Glutamatergic neuron (in vitro differentiated cells): ENCODE data around the gene DUSP6. TPM values are rescaled to one million over a fixed set of nuclear protein-coding genes. Genes with fewer than 3 reads are reported as not detected.

ENCODE experiments used
- DNase-seq: peaks from one replicate; pipeline ENCODE4 v3.0.0; 2022
- H3K27ac Mint-ChIP-seq: one replicate; pipeline ENCODE4 v1.8.0; 2020; ENCODE audit warnings: mild to moderate bottlenecking, mixed read lengths, inconsistent platforms; ENCODE audit not compliant: unreplicated experiment
- H3K27me3 Mint-ChIP-seq: one replicate; pipeline ENCODE4 v1.8.0; 2020; ENCODE audit warnings: mild to moderate bottlenecking, moderate library complexity, mixed read lengths, inconsistent platforms; ENCODE audit not compliant: unreplicated experiment
- H3K36me3 Mint-ChIP-seq: one replicate; pipeline ENCODE4 v1.8.0; 2020; ENCODE audit warnings: mild to moderate bottlenecking, mixed read lengths, inconsistent platforms; ENCODE audit not compliant: unreplicated experiment
- H3K4me1 Mint-ChIP-seq: one replicate; pipeline ENCODE4 v1.8.0; 2020; ENCODE audit warnings: mild to moderate bottlenecking, low read depth, mixed read lengths, inconsistent platforms; ENCODE audit not compliant: unreplicated experiment
- H3K4me3 Mint-ChIP-seq: one replicate; pipeline ENCODE4 v1.8.0; 2020; ENCODE audit warnings: mild to moderate bottlenecking, mixed read lengths, inconsistent platforms; ENCODE audit not compliant: unreplicated experiment
- H3K9me3 Mint-ChIP-seq: one replicate; pipeline ENCODE4 v1.8.0; 2020; ENCODE audit warnings: mild to moderate bottlenecking, moderate library complexity, mixed read lengths, inconsistent platforms; ENCODE audit not compliant: unreplicated experiment
- CTCF ChIP-seq: fragments of 200-600 bp; sonication (generic); IDR thresholded peaks from one replicate; pipeline ENCODE4 v1.5.0; 2021; ENCODE audit not compliant: partially characterized antibody, unreplicated experiment
- total RNA-seq: library from RNA; stranded (reverse); fragmentation: NEBNext Ultra II Directional; extraction: Animal tissue kit (Norgen Biotek cat#: 25700); gene quantifications from one replicate; pipeline ENCODE4 v1.2.1, GENCODE V29; 2021; ENCODE audit not compliant: unreplicated experiment

The DUSP6 gene
- total RNA-seq, 1 donor from 2014 or later, result 4.2 TPM

DNA sequence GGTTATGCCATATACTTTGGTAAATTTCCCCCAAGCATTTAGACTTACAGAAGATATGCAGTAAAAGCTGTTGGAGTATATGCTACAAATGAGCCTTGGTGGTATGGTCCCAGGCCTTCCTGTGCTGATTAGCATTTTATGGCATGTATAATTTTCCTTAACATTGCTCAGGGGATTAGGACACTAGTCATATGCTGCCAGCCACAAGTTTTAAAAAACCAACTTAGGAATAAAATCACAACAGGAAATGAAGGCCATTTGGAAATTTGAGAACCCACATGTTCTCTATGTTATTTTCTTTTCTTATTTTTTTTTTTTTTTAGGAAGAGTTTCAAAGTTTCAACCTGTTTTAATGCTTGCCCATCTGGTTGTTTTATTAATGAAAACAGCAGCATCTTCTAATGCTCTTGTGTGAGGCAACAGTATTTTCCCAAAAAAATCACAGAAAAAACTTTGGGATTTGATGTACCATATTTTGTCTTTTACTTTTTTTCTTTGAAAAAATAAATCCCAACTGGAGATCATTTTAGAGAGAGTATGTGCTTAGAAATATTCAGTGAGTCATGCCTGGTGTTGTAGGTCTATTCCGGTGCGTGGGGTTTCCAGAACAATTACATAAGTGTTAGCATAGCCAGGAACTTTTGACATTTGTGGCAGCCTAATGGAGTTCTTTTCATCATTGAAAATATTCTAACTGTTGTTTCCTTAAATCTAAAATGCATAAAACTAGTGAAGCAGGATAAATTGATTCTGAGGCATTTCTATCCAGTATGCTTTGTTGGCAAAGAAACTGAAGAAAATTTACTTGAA is 21.7 kb upstream of the DUSP6 start:
- Mint-ChIP-seq H3K4me3 (no peak overlapping the region), H3K27ac (no peak overlapping the region), H3K4me1 (peaks cover 24% of the 10 kb centered on the region), H3K27me3 (no peaks in the 10 kb centered on the region), H3K9me3 (peaks cover 2% of the 10 kb centered on the region), H3K36me3 (no peaks in the 10 kb centered on the region)
- no peak for TF ChIP-seq CTCF
- no peak for DNase-seq

DNA sequence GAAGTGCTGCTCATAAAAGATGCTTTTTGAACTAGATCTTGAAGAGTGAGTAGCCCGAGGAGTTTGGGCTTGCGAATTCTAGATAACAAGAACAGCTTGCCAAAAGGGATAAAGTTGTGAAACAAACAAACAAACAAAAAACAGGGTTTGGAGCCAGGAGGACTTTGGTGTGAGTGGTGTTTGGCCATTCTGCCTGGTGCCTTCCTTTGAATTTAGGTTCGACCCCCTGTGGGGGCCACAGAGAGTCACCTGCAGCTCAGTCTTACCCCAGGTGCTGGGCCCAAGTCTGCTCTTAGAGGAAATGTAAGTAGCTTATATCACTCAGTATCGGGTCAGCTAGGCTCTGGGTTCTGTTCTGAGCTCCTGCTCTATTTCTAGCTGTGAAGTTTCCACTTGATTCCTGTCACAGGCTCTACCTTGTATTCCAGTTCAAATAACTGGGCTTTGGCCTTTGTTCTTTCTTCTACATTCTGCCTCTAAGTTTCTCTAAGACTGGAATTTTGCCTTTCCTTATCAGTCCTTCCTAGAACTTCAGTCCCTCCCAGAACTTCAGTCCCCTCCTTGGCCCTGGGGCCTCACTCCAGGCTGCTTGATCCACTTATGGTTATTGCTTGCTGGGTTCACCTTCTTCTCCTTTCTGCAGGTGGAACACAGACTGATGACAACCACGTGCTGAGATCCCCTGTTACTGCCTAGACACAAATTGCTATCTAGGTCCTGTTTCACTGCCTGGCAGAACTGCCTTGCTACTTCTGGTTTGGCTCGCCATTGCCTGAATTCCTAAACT is 20.5 kb upstream of the DUSP6 start:
- no peak for TF ChIP-seq CTCF
- Mint-ChIP-seq H3K36me3 (no peaks in the 10 kb centered on the region), H3K4me1 (peaks cover 24% of the 10 kb centered on the region), H3K27me3 (no peaks in the 10 kb centered on the region), H3K4me3 (no peak overlapping the region), H3K9me3 (peaks cover 2% of the 10 kb centered on the region), H3K27ac (peak overlapping the region; percentile 33)
- DNase-seq, result no peak

GRCh38 chr12:89370850-89371249 is 18.5 kb upstream of the DUSP6 start:
- Mint-ChIP-seq H3K36me3 (no peaks in the 10 kb centered on the region), H3K9me3 (peaks cover 2% of the 10 kb centered on the region), H3K27ac (peak overlapping the region; percentile 84), H3K4me1 (peaks cover 24% of the 10 kb centered on the region), H3K27me3 (no peaks in the 10 kb centered on the region), H3K4me3 (no peak overlapping the region)
- peak; percentile 21 for DNase-seq
- no peak for TF ChIP-seq CTCF

DNA sequence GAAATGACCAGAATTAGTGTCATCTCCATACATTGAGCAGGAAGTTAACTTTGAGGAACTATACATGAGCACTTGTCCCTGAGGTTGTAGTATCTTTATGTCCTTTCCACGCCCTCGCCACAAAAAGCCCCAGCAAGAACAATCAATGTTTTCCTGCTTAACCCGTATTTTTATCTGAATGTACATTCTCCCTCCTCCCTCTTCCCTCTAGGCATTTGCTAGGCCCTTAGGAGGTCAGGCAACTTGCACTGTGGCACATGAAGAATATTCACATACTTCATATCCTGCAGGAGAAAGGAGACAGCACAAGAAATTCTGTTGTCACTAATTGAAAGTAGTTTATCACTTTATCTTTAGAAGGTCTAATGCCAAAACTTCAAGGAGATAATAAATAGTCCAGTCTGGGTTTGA is 18.1 kb upstream of the DUSP6 start:
- H3K27ac Mint-ChIP-seq, result peak overlapping the region; percentile 84
- no peaks in the 10 kb centered on the region for H3K36me3 Mint-ChIP-seq
- H3K4me3 Mint-ChIP-seq, result peak overlapping the region; percentile 31
- H3K4me1 Mint-ChIP-seq, result peaks cover 24% of the 10 kb centered on the region
- TF ChIP-seq CTCF, result no peak
- DNase-seq, result no peak
- peaks cover 2% of the 10 kb centered on the region for H3K9me3 Mint-ChIP-seq
- H3K27me3 Mint-ChIP-seq, result no peaks in the 10 kb centered on the region

DNA sequence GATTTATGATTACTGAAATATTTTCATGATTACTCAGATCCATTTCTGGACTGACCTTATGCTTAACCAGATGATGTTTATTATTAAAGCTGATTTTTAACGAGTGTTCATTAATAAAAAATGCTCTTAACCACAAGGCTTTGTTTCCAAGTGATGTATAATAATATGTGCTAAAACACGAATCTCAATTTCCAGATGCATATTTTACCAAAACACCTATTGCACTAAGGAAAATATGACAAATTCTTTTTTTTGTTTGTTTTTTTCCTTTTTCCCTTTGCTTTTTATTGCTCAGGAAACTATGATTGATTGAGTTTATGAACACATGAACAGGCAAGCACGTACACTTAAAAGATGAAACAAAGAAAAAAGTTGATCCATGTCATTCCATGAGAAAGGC is 16.9 kb upstream of the DUSP6 start:
- no peak for DNase-seq
- Mint-ChIP-seq H3K36me3 (no peaks in the 10 kb centered on the region), H3K27me3 (no peaks in the 10 kb centered on the region), H3K27ac (no peak overlapping the region), H3K4me3 (no peak overlapping the region), H3K9me3 (peaks cover 2% of the 10 kb centered on the region), H3K4me1 (peaks cover 24% of the 10 kb centered on the region)
- no peak for TF ChIP-seq CTCF
